Transverse colon (tissue), 4 donors: ENCODE results near the gene SLIRP. TPM values are rescaled to one million over a fixed set of nuclear protein-coding genes. Genes with fewer than 3 reads are reported as not detected.

ENCODE experiments used
- DNase-seq: peaks from one replicate; pipeline ENCODE4 v3.0.0-alpha.2; 2019
- H3K27ac ChIP-seq, 4 donors: fragments of 200-600 bp; sonication (generic); 2 replicates each; pipeline ENCODE4 v1.5.1; 2016 to 2018; ENCODE audit warnings: inconsistent platforms in 4 of 4
- H3K27me3 ChIP-seq: fragments of 200-600 bp; sonication (generic); 2 replicates; pipeline ENCODE4 v1.5.1; 2017; ENCODE audit warnings: inconsistent platforms
- H3K36me3 ChIP-seq, 4 donors: fragments of 200-600 bp; sonication (generic); 2 replicates each; pipeline ENCODE4 v1.5.1; 2017 to 2019; ENCODE audit warnings: inconsistent platforms in 4 of 4
- H3K4me1 ChIP-seq, 4 donors: fragments of 200-600 bp; sonication (generic); 2 replicates each; pipeline ENCODE4 v1.5.1; 2017 to 2020; ENCODE audit warnings: inconsistent platforms in 4 of 4
- H3K4me3 ChIP-seq, 4 donors: fragments of 200-600 bp; sonication (generic); 1 replicate in 1 of 4; 2 replicates in 3 of 4; pipeline versions ENCODE4 v1.5.1 to v1.6.1; 2017 to 2019; ENCODE audit warnings: inconsistent platforms in 4 of 4
- H3K9me3 ChIP-seq, 2 donors: fragments of 200-600 bp; sonication (generic); 2 replicates each; pipeline ENCODE4 v1.5.1; 2017 to 2019; ENCODE audit warnings: inconsistent platforms in 2 of 2
- CTCF ChIP-seq, 5 experiments: fragments of 200-600 bp in 3 of 5; fragments of 450-650 bp in 2 of 5; sonication (generic) in 3 of 5; IDR thresholded peaks; 1 replicate in 2 of 5; 2 replicates in 3 of 5; pipeline ENCODE4 v1.5.1; 2016 to 2017; ENCODE audit warnings: antibody characterized with exemption in 5 of 5, inconsistent platforms in 3 of 5, mild to moderate bottlenecking in 2 of 5, moderate library complexity in 1 of 5
- EP300 ChIP-seq: sonication (generic); formaldehyde crosslinking; IDR thresholded peaks from one replicate; pipeline ENCODE4 v1.6.1; 2017; ENCODE audit warnings: antibody characterized with exemption, low read depth
- POLR2A ChIP-seq: fragments of 450-650 bp; IDR thresholded peaks from one replicate; pipeline ENCODE4 v1.6.1; 2016; ENCODE audit warnings: antibody characterized with exemption, mild to moderate bottlenecking, moderate library complexity
- POLR2AphosphoS5 ChIP-seq, 3 donors: sonication (generic); formaldehyde crosslinking; IDR thresholded peaks; one replicate each; pipeline ENCODE4 v1.6.1; 2016; ENCODE audit warnings: antibody characterized with exemption in 3 of 3
- WGBS, 2 donors: methylation state at CpG; one replicate each; pipeline ENCODE4 v1.1.5; 2018; ENCODE audit warnings: low coverage in 1 of 2; 5-methylcytosine and 5-hydroxymethylcytosine counted together
- in situ Hi-C, 4 donors: fragments of 200-750 bp; cut with MboI; loops; one replicate each; pipeline versions ENCODE4 v1.15.0 to v1.15.1; 2017; ENCODE audit warnings: low sequenced_read_pairs in 3 of 4, low pct_ligation_motif_present in 1 of 4, low pct_unique_long_range_greater_than_20kb in 1 of 4
- intact Hi-C: fragments of 100-400 bp; cut with DNase I; formaldehyde crosslinking; loops from one replicate; pipeline ENCODE4 v1.15.1; 2023; ENCODE audit warnings: low total_unique reads
- total RNA-seq, 4 donors: library from RNA; depleted of rRNA; stranded (reverse); fragments of >200 nt; gene quantifications; one replicate each; pipeline ENCODE4 v1.1.0, GENCODE V29; 2016

Gene SLIRP
- total RNA-seq, 4 donors from 2014 or later, result 81.2 to 277 (median 181) TPM; not detected in 1

DNA sequence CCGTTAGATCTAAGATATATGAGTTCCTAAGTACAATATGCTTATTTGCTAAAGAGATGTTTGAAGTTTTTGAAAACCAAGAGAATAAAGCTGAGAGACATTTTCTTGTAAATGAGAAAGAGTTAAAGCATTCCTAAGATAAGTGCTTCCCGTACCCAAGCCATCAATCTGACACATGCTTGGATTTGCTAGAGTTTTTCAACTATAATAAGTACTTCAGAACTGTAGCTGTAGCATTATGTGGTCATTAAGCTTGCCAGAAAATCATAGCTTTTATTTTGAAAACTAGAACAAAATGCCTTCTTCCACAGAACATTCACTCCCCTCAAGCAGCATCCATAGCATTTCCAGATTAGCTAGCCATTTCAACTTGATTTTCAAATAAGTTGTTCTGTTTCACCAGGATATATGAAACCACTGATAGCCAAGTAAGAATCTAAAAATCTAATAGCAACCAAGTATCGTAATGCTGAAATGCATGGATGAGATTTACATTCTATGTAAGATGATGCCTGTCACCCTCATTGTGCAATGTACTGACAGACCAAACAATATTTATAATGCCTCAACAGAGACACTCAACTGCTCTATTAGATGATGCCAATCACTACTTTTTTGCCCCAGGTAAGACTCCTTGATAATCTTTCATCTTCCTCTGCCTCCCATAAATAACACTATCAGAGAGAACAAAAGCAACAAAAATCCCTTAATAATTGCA, 45.1 kb downstream of the SLIRP start:
- H3K27me3 ChIP-seq, result no peaks in the 10 kb centered on the region
- H3K4me3 ChIP-seq, result no peak overlapping the region
- peaks cover 0 to 17% (median 0%) of the 10 kb centered on the region in 4 donors for H3K4me1 ChIP-seq
- no peak overlapping the region for H3K27ac ChIP-seq
- intact Hi-C loops, result no loop called here
- in situ Hi-C loops, result no loop called here
- peaks cover 0 to 51% (median 24%) of the 10 kb centered on the region in 4 donors for H3K36me3 ChIP-seq
- TF ChIP-seq POLR2AphosphoS5 (IDR thresholded peaks at IDR 0.05) (no peak), EP300 (no peak), POLR2A (no peak), CTCF (IDR thresholded peaks at IDR 0.05) (no peak)
- 82% methylated on average over 3 of the region's 3 CpGs for WGBS, 2 donors
- H3K9me3 ChIP-seq, result no peaks in the 10 kb centered on the region
- DNase-seq, result no peak

DNA sequence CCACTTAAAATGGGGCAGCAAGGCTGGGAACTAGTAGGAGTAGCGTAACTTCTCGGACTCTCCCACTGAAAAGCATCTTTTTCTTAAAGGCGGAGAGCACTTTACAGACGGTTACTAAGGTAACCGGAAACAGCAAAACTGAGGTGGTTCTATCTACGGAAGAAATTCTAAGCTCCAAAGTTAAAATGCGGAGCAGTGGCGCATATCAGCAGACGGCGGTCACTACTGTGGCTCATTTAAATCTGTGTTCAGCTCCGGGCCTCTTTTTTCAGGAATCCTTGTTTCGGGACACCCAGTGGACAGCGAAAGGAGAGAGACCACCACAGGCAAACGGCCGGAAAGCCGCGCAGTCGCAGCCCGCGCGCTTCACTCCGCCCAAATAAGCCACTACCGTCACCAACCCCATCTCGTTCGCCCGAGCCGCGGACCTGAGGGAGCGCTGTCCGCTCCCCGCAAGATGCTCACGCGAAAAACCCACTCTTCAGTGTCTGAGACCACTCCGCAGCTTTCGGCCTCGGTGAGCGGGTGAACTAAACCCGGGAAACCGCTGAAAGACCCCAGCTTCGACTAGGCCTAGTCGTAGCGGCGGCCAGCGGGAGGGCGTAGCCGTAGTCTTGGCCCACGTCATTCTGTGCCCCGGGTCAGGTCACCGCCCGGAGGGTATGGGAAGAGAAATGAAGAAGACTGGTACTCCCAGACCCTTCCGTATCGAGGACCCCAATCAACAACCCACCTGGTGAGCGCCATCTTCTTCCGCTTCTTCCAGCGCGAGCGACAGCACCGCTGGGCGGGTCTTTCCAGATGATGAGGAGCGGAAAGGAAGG, 52.7 kb downstream of the SLIRP start, which contains the start of gene SNW1:
Gene SNW1, minus strand, starts transcription at position 776 of the 824 bp plus-strand sequence. Its CDS starts 29 bp downstream, at position 747.
- in situ Hi-C loops, result no loop called here
- Histone ChIP-seq H3K4me3 (peak within 1 kb of the TSS; percentile 61 to 96 (median 74)), H3K27me3 (no peaks in the 10 kb centered on the region), H3K27ac (peak within 1 kb of the TSS; percentile 89 to 97 (median 91)), H3K9me3 (no peaks in the 10 kb centered on the region), H3K36me3 (no peaks in the 10 kb centered on the region), H3K4me1 (peaks cover 0 to 37% (median 21%) of the 10 kb centered on the region in 4 donors)
- peak; percentile 93 for DNase-seq
- TF ChIP-seq POLR2A (peak; percentile 85), POLR2AphosphoS5 (IDR thresholded peaks at IDR 0.05) (peak; percentile 66 to 93 (median 90)), EP300 (no peak)
- WGBS, 2 donors, result 0% methylated on average over 2 to 57 of the region's 60 CpGs
- intact Hi-C loops, result no loop called here

- intact Hi-C loops, result no loop called here
- TF ChIP-seq POLR2A (no peak), CTCF (IDR thresholded peaks at IDR 0.05) (peak in 2 of 5 experiments; percentile 6 to 9), POLR2AphosphoS5 (IDR thresholded peaks at IDR 0.05) (no peak)
- Histone ChIP-seq H3K27ac (peak overlapping the region; percentile 89 to 97 (median 91)), H3K9me3 (no peaks in the 10 kb centered on the region), H3K36me3 (no peaks in the 10 kb centered on the region), H3K4me1 (peaks cover 0 to 37% (median 21%) of the 10 kb centered on the region in 4 donors), H3K4me3 (peak overlapping the region; percentile 19 to 96 (median 74)), H3K27me3 (no peaks in the 10 kb centered on the region)
- 3 to 28% methylated on average over 3 to 24 of the region's 24 CpGs for WGBS, 2 donors
- in situ Hi-C loops, result no loop called here
- DNase-seq, result peak; percentile 13
Observed at GRCh38 chr14:77761205-77761931, 53.5 kb downstream of the SLIRP start.

GRCh38 chr14:77763316-77763715, 55.4 kb downstream of the SLIRP start:
- in situ Hi-C loops (no loop called here), intact Hi-C loops (no loop called here)
- Histone ChIP-seq H3K27me3 (no peaks in the 10 kb centered on the region), H3K4me1 (peaks cover 0 to 26% (median 21%) of the 10 kb centered on the region in 4 donors), H3K9me3 (no peaks in the 10 kb centered on the region), H3K27ac (no peak overlapping the region), H3K36me3 (no peaks in the 10 kb centered on the region), H3K4me3 (no peak overlapping the region)
- WGBS, 2 donors, result 73 to 80% methylated on average over 1 of the region's 1 CpG
- no peak for TF ChIP-seq POLR2A
- no peak for TF ChIP-seq EP300
- no peak for TF ChIP-seq POLR2AphosphoS5 (IDR thresholded peaks at IDR 0.05)
- TF ChIP-seq CTCF (IDR thresholded peaks at IDR 0.05), result no peak
- DNase-seq, result no peak
